ENCODE measurements around the gene IZUMO1.
"Not testable (repeated sequence)": the region's sequence is repeated elsewhere in the genome, so short reads cannot be mapped to it uniquely, and the experiment has no call there.

The IZUMO1 gene

DNA sequence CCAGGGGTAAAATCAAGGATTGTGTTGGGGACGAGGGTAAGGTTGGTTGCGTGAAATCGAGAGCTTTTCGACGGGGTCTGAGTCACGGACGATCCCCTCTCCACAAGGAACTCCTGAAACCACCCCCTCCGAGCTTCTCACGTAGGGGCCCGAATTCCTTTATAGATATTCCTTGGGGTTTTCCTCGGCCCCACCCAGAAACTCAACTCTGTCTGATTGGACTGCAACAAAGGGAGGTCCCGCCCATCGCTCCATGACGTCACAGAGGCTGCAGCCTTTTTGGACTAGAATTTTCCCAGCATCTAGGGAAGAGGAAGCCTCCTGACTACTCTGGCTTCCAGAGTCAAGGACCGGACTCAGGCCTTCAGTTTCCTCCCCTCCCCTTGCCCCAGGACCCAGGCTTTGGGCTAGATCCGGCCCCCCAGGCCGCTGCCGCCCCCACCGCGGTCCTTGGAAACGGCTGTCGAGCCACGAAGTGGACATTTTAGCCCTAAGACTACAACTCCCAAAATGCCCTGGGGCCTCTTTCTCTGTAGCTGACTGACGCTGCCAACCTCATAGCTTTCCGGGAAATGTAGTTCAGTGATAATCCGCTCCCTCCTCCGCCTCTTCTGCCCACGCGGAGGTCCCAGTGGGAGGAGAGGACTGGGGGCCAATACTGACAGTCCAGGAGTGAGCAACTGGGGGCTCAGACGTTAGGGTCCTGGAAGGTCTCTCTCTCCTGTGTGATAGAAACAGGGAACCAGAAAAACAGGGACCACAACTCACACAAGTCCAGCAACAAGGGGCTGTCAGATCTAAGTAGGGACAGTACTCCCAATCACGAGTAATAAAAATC, at the start of gene IZUMO1:
TSS of gene IZUMO1 (minus strand) at position 172 of the 838 bp plus-strand sequence. CDS start 1,050 bp downstream, outside the sequence.
- peak; percentile 78 for DNase-seq

DNA sequence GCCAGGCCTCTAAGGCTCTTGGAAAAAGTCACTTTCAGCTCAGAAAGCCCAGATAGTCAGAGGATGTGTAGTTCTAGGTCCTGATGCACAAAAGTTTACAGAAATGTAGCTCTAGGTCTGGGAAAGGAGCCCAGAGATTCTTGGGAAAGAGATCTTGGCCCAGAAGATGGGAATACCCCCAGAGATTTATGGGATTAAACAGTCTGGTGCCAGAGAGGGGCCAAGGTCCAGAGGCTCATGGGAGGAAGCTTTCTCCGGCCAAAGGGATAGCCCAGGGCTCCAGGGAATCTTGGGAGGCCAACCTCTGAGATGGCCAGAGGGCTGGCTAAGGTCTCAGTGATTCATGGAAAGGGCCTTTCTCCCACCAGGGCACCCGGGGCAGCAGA, 49.0 kb upstream of the IZUMO1 start:
- DNase-seq, result peak; percentile 44

DNA sequence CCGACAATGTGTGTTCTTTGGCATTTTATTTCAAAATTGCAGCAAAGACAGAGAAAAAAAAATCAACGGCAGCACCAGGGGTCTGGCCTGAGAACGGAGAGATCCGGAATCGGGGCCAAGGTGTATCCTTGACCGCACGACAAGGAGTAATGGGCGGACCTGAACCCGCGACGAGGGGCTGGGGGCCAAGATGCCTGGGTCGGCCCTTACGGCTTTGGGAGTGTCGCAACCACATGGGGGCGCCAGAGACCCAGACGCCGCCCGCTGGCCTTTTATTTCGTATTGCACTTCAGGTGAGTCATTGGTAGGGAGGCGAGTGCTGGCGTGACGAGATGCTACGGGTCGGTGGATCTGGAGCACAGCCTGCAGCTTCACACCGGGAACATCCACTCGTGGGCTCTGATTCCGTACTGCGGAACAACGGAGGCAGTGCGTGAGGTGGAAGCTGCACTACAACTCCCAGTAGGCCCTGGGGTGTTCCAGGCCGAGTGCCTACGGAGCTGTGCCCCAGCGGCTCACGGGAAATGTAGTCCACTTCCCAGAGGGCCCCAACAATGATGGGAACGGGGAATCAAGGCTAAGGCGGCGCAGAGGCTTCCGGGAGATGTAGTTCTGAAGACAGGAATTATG, 48.5 kb upstream of the IZUMO1 start:
- peak; percentile 98 for DNase-seq

DNA sequence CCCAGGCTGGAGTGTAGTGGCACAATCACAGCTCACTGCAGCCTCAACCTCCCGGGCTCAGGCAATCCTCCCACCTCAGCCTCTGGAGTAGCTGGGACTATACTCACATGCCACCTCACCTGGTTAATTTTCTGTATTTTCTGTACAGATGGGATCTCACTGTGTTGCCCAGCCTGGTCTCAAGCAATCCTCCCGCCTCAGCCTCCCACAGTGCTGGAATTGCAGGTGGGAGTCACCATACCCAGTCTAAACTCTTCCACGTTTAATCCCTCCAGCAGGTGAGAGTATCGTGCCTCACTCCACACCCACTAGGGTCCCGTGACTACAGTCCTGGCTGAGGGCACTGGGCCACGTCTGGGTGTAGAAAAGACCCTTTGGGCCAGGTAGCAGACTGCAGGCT, 47.6 kb upstream of the IZUMO1 start:
- DNase-seq, result no peak

DNA sequence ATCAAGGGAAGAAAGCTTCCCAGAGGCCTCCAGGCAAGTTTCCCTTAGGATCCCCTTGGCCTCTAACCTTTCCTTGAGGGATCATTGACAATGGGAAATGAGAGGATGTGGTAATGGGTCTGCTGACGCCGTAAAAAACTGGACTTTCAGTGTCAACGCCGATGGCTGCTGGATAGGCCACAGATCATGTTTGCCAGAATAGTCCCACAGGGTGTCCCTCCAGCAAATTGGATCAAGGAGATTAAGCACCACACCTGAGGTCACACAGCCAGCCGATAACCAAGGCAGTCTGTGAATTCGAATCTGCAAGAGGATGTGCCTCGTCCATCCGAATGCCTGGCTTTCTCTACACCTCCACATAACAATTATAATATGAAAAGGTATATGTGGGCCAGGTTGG, 46.6 kb upstream of the IZUMO1 start:
- no peak for DNase-seq

DNA sequence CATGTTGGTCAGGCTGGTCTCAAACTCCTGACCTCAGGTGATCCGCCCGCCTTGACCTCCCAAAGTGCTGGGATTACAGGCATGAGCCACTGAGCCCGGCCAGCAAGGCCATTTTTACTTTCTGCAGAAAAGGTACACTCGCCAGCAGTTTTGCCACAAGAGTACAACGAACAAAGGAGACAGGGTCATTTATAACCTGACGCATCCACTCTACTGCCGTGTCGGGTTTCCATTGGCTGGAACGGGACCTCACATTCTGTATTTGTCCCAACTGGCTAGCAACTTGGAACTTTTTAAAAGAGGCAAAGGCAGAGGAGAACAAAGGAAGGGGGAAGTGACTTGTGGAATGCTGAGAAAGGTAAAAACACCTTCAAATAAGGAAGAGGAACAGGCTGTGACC, 40.6 kb upstream of the IZUMO1 start:
- not testable (repeated sequence) for DNase-seq

DNA sequence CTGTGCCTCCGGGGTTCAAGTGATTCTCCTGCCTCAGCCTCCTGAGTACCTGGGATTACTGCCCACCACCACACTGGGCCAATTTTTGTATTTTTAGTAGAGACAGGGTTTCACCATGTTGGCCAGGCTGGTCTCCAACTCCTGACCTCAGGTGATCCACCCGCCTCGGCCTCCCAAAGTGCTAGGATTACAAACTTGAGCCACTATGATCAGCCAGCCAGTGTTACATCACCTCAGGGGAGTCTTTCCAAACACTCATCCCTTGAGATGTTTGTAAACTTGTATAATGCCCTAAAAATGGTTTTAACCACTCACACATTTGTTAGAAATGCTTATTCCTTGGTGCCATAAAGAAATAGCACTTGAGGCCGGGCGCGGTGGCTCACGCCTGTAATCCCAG, 39.7 kb upstream of the IZUMO1 start:
- DNase-seq, result not testable (repeated sequence)

DNA sequence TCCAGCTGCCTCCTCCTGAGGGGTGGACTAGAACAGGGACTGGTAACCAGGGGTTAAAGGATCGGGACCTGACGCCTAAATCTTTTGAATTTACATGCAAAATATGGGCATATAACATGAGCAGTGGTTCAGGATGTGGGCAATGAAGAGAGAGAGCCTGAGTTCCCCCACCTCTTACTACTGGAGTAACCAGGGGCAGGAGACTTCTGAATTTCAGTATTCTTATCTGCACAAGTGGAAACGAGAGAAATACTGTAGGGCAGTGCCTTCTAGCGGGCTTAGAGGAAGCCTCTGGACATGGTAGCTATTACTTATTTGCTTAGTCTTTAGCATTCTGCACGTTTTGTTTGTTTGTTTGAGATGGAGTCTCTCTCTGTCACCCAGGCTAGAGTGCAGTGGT, 37.8 kb upstream of the IZUMO1 start:
- peak; percentile 60 for DNase-seq

DNA sequence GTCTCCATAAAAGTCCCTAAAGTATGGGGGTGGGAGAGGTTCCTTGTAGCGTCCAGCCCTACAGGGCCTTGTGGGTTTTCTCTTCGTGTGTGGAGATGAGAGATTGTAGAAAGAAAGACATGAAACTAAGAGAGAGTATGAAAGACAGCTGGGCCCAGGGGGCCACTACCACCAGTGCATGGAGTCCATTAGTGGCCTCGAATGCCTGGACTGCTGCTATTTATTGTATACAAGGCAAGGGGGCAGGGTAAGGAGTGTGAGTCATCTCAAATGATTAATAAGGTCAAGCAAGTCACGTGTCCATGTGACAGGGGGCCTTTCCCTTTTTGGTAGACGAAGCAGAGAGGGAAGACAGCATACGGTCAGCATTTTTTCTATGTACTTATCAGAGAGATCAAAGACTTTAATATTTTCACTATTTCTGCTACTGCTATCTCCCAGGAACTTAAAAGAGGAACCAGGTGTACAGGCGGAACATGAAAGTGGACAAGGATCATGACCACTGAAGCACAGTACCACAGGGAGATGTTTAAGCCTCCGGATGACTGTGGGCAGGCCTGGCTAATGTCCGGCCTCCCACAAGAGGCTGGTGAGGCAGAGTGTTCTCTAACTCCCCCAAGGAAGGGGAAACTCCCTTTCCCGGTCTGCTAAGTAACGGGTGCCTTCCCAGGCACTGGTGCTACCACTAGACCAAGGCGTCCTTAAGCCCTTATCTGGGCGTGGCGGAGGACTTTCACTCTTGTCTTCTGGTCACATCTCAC, 34.1 kb upstream of the IZUMO1 start:
- DNase-seq, result peak; percentile 67

DNA sequence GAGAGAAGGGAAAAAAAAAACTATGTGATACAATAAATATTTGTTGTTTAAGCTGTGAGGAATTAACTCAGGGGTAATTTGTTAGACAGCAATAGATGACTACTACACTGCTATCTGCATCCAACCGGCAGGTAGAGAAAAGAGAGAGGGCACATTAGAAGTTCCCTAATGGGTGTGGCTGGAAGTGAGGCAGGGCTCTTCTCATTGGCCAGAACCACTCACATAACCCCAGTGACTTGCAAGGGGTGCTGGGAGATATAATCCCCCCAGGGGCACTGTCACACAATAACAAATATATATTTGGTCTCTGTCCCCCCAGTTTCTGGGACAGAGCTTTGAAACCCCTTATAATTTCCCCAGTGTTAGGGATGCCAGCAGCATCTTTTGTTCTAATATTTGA, 32.9 kb upstream of the IZUMO1 start:
- DNase-seq, result no peak

DNA sequence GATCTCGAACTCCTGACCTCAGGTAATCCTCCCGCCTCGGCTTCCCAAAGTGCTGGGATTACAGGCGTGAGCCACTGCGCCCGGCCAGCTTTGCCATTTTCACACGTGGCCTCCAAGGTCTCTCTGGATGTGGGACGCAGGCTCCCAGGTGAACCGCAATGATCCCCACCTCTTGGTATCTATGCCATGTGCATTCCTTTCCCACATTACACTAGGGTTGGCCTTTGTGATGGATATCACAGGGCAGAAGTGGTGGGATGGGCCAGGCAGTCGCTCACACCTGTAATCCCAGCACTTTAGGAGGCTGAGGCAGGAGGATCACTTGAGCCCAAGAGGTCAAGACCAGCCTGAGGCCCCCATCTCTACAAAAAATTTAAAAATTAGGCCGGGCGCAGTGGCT, 31.0 kb upstream of the IZUMO1 start:
- no peak for DNase-seq

DNA sequence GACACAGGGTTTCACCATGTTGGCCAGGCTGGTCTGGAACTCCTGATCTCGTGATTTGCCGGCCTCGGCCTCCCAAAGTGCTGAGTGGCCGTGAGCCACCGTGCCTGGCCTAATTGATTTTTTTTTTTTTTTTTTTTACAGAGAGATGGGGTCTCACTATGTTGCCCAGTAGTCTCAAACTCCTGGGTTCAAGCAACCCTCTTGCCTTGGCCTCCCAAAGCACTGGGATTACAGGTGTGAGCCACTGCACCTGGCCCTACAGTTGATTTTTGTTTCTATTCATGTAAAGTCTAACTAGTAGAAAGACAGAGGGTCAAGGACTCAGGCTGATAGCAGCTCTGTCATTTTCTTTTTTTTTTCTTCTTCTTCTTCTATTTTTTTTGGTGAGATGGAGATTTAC, 30.4 kb upstream of the IZUMO1 start:
- no peak for DNase-seq

DNA sequence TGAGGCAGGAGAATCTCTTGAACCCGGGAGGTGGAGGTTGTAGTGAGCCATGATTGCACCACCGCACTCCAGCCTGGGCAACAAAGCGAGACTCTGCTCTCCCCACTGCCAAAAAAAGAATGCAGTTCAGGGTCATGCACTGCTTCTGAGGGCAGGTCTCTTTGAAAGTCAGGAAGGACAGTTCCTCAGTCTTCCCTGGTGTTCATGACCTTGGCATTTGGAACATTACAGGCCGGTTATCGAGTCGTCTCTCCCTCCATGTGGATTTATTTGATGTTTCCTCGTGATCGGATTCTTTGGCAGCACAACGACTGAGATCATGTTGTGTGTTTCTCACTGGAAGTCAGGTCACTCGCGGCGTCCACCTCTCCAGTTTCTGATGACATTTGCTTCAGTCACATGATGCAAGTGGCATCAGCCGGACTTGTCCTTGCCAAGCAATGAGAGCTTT, 25.8 kb upstream of the IZUMO1 start:
- DNase-seq, result peak; percentile 16

DNA sequence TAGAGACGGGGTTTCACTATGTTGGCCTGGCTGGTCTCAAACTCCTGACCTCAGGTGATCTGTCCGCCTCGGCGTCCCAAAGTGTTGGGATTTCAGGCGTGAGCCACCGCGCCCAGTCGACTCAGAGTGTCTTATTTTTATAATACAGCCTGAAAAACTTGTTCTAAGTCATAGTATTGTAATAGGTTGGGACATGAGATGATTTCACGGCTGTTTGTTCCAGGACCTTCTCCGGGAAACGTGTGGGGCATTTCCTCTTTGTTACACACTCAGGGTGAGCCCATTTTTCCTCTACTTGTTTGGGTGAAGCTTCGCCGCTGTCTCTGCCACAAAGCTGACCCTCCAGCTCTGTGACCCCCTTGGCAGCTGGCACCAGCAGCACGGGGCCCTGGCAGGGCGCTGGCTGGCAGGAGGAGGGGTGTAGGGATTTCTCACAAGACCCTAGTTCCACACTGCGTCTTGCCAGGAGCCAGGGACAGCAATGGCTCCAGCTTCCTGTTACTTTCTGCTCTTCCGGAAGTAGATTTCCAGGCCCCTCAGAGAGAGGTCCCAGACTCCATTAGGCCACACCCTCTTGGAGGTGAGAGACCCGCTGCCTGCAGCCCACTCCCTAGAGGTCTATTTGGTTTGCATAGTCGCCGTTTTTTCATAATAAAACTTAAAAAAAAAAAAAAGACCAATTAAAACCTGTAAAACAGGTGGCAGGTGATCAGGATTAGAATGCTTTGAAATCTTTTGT, 24.2 kb upstream of the IZUMO1 start:
- no peak for DNase-seq

DNA sequence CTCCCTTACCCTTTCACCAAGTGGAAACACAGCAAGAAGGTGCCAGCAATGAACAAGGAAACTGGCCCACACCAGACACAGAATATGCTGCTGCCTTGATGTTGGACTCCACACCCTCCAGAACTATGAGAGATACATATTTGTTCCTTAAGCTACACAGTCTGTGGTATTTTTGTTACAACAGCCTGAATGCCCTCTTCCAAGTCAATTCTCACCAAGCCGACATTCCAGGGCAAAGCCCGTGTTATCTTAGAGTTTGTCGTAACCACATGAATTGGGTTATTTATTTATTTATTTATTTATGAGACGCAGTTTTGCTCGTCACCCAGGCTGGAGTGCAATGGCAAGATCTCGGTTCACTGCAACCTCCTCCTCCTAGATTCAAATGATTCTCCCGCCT, 23.6 kb upstream of the IZUMO1 start:
- no peak for DNase-seq

DNA sequence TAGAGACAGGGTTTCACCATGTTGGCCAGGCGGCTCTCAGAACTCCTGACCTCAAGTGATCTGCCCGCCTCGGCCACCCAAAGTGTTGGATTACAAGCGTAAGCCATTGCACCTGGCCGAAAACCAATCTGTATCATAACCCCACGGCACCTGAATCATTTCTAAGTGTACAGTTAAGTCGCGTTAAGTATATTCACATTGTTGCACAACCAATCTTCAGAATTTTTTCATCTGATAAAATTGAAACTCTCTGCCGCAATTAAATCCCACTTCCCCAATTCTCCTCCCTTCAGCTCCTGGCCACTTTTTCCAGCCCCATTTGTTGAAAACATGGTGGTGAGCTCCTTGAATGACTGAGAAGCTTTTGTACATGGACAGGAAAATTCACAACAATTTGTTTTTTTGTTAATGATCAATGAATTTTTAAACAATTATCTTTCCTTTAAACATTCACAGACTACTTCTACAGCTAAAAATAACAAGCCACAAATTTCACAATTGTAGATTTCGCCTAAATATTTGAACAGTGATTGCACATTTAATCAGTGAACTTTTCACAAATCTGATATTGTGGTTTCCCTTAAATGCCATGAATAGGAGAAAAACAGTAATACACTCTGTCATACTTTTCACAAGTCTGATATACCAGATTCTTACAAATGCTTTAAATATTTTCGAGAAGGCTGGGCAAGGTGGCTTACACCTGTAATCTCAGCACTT, 22.4 kb upstream of the IZUMO1 start:
- no peak for DNase-seq

DNA sequence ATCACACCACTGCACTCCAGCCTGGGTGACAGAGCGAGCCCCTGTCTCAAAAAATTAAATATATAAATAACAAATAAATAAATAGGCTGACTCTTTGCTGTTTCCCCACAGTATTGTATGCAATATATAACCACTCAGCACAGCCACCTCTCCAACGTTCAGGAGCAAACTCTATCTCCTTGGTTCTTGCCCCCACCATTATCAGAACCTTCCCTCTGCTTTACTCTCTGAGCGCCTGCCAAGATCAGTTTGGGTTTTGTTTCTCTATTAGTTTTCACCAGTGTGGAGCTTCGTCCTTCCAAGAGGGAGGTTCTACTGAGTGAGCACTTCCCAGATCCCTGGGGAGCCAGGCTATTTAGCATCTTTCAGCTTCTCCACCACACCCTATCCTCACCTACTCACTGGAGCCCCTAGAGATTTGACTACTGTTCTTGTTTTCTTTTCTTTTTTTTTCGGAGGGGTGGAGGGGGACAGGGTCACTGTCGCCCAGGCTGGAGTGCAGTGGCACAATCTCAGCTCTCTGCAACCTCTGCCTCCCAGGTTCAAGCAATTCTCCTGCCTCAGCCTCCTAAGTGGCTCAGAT, 21.6 kb upstream of the IZUMO1 start:
- DNase-seq, result not testable (repeated sequence)

DNA sequence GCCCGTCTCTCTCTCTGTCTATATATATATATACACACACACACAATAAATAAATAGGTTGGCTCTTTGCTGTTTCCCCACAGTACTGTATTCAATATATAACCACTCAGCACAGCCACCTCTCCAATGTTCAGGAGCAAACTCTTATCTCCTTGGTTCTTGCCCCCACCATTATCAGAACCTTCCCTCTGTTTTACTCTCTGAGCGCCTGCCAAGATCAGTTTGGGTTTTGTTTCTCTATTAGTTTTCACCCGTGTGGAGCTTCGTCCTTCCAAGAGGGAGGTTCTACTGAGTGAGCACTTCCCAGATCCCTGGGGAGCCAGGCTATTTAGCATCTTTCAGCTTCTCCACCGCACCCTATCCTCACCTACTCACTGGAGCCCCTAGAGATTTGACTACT, 19.1 kb upstream of the IZUMO1 start:
- not testable (repeated sequence) for DNase-seq

DNA sequence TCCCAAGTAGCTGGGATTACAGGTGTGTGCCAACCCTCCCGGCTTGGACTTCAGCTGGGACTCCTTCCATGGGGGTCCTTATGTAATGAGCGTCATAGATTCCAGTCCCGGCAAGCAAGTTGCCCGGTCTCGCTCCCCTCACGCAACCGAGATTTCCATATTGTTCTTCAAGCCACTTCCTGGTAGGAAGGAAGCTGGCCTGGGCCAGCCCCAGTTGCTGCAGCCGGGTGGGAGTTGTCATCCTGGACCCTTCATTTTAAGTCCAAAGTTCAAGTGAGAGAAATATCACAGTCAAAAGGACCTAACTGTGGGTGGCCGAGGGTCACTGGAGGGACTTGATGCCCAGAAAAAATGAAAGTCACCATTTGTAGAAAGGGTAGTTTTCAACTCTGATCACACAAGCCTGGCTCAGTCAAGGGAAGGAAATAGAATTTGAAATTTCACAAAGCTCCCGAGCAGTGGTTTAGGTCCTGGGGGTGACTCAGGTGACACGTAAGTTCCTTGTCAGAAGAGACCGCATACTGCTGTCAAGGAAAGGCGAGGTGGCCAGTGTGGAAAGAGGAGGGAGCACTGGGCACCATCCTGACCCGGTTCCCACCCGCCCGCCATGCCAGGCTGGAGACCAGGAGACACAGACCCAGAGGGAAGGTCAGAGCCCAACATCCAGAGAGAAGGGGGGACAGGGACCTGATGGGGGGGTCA, 13.9 kb upstream of the IZUMO1 start:
- no peak for DNase-seq

DNA sequence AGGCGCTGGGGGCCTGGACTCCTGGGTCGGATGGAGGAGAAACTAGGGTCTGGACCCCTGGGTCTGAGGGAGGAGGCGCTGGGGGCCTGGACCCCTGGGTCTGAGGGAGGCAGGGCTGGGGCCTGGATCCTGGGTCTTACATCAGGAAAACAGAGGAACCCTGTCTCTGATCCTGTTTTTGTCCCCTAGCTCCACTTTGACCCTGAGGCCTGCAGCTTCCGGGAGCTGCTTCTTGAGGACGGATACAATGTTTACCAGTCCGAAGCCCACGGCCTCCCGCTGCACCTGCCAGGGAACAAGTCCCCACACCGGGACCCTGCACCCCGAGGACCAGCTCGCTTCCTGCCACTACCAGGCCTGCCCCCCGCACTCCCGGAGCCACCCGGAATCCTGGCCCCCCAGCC, 11.0 kb upstream of the IZUMO1 start:
- no peak for DNase-seq

DNA sequence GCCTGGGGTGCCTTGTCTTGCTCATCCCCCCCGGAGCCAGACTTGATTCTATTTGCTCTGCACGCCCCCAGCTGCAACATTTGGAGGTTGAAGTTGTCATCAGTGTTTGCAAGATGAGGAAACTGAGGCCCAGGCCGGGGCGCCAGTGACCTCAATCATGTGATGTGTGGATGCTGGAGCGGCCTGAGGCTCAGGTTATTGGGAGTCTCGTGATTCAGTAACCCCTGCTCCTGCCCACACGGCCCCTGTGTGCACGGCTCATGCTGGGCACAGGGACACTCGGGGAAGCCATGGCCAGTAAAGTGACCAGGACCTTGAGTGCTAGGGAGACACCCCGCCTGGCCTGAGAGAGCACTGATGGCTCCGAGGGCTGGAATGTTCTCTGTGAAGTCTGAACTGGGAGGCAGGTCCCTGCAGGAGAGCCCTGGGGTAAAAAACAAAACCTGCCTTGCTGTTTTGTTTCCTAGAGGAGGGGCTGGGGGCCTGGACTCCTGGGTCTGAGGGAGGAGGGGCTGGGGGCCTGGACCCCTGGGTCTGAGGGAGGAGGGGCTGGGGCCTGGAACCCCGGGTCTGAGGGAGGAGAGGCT, 10.5 kb upstream of the IZUMO1 start:
- no peak for DNase-seq
